ENCODE results near the gene UCN2.

The UCN2 gene

GRCh38 chr3:48607519-48607918 is 43.9 kb upstream of the UCN2 start:
- Histone ChIP-seq H3K27ac (ENCODE audit: low read depth, low read length) (no peak overlapping the region), H3K9me2 (replicated peaks; ENCODE audit: control insufficient read depth, low read length) (no peaks in the 10 kb centered on the region), H3F3A (ENCODE audit: control insufficient read depth, insufficient read depth) (peaks cover 2% of the 10 kb centered on the region; the same call in 1 of the 2 replicates), H3K36me3 (ENCODE audit: control insufficient read depth, low read length) (peaks cover 59% of the 10 kb centered on the region), H3K4me1 (ENCODE audit: control insufficient read depth, low read length) (peaks cover 14% of the 10 kb centered on the region), H3K27me3 (ENCODE audit: control insufficient read depth, low read length) (no peaks in the 10 kb centered on the region), H3K4me2 (ENCODE audit: low read length) (no peak overlapping the region), H4K20me1 (ENCODE audit: control insufficient read depth, insufficient read depth, low read depth, low read length) (no peaks in the 10 kb centered on the region), H3K79me2 (ENCODE audit: control insufficient read depth, low read length) (peaks cover 25% of the 10 kb centered on the region), H3K4me3 (ENCODE audit: low read length) (no peak overlapping the region), H3K9me3 (ENCODE audit: control insufficient read depth, insufficient read depth, low read length) (no peaks in the 10 kb centered on the region)
- TF ChIP-seq CTCF (IDR thresholded peaks at IDR 0.05; ENCODE audit: low read depth, low read length, poor library complexity, severe bottlenecking) (no peak), EZH2phosphoT487 (IDR thresholded peaks at IDR 0.05; ENCODE audit: borderline replicate concordance, low read length) (no peak)

- H4K20me1 ChIP-seq (ENCODE audit: control insufficient read depth, insufficient read depth, low read depth, low read length): peaks cover 6% of the 10 kb centered on the region; the same call in 1 of the 2 replicates
- no peaks in the 10 kb centered on the region for H3K9me3 ChIP-seq (ENCODE audit: control insufficient read depth, insufficient read depth, low read length)
- H3K4me1 ChIP-seq (ENCODE audit: control insufficient read depth, low read length): no peaks in the 10 kb centered on the region
- H3K4me3 ChIP-seq (ENCODE audit: low read length): no peak overlapping the region
- H3K4me2 ChIP-seq (ENCODE audit: low read length): no peak overlapping the region
- H3K27me3 ChIP-seq (ENCODE audit: control insufficient read depth, low read length): no peaks in the 10 kb centered on the region
- H3F3A ChIP-seq (ENCODE audit: control insufficient read depth, insufficient read depth): peaks cover 2% of the 10 kb centered on the region; the same call in 1 of the 2 replicates
- no peaks in the 10 kb centered on the region for H3K9me2 ChIP-seq (replicated peaks; ENCODE audit: control insufficient read depth, low read length)
- TF ChIP-seq CTCF (IDR thresholded peaks at IDR 0.05; ENCODE audit: low read depth, low read length, poor library complexity, severe bottlenecking): no peak
- no peak for TF ChIP-seq EZH2phosphoT487 (IDR thresholded peaks at IDR 0.05; ENCODE audit: borderline replicate concordance, low read length)
- H3K79me2 ChIP-seq (ENCODE audit: control insufficient read depth, low read length): no peaks in the 10 kb centered on the region
- peaks cover 79% of the 10 kb centered on the region for H3K36me3 ChIP-seq (ENCODE audit: control insufficient read depth, low read length)
- no peak overlapping the region for H3K27ac ChIP-seq (ENCODE audit: low read depth, low read length)
Observed at GRCh38 chr3:48601622-48601994, 38.0 kb upstream of the UCN2 start.

- TF ChIP-seq CTCF (IDR thresholded peaks at IDR 0.05; ENCODE audit: low read depth, low read length, poor library complexity, severe bottlenecking) (no peak), EZH2phosphoT487 (IDR thresholded peaks at IDR 0.05; ENCODE audit: borderline replicate concordance, low read length) (no peak)
- peaks cover 6% of the 10 kb centered on the region; the same call in 1 of the 2 replicates for H4K20me1 ChIP-seq (ENCODE audit: control insufficient read depth, insufficient read depth, low read depth, low read length)
- H3K4me1 ChIP-seq (ENCODE audit: control insufficient read depth, low read length): no peaks in the 10 kb centered on the region
- no peak overlapping the region for H3K4me2 ChIP-seq (ENCODE audit: low read length)
- H3K4me3 ChIP-seq (ENCODE audit: low read length): no peak overlapping the region
- H3K9me2 ChIP-seq (replicated peaks; ENCODE audit: control insufficient read depth, low read length): no peaks in the 10 kb centered on the region
- H3F3A ChIP-seq (ENCODE audit: control insufficient read depth, insufficient read depth): peaks cover 2% of the 10 kb centered on the region; the same call in 1 of the 2 replicates
- H3K27ac ChIP-seq (ENCODE audit: low read depth, low read length): no peak overlapping the region
- peaks cover 76% of the 10 kb centered on the region for H3K36me3 ChIP-seq (ENCODE audit: control insufficient read depth, low read length)
- H3K79me2 ChIP-seq (ENCODE audit: control insufficient read depth, low read length): no peaks in the 10 kb centered on the region
- H3K27me3 ChIP-seq (ENCODE audit: control insufficient read depth, low read length): no peaks in the 10 kb centered on the region
- H3K9me3 ChIP-seq (ENCODE audit: control insufficient read depth, insufficient read depth, low read length): no peaks in the 10 kb centered on the region
Observed at GRCh38 chr3:48600711-48601621, 37.4 kb upstream of the UCN2 start.
